NCI-H446 treated with DMSO at 0.1 percent for 48 hours (cell line): ENCODE data around the gene NSRP1.
"Not testable (repeated sequence)": the region's sequence is repeated elsewhere in the genome, so short reads cannot be mapped to it uniquely, and the experiment has no call there.

ENCODE experiments used
- DNase-seq: peaks from one replicate; lab custom pipeline; 2025; lab: John Stamatoyannopoulos, UW

NSRP1 gene

DNA sequence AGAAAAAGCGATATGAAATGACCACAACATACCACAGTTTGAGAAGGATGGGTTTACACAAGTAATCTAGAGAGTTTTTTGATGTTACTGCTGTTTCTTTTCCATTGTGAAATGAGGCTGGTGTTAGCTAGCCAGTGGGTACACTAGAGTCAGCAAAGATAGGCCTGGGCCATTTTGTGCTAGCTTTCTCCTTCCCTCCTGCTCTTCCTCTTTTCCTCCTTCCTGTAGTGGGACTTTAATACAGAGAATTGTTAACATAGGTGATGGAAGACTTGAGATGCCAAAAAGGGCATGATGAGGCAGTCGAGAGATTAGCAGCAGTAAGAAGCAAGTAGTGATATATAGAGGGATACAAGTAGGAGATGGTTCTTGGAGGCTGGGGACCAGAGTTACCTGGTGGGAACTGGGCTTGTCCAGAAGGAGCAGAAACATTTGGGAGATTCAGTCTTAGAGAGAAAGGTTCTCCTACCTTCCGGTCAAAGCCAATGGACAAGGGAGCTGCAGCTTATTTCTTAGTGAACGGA lies 7.7 kb downstream of the NSRP1 start:
- DNase-seq, result no peak

DNA sequence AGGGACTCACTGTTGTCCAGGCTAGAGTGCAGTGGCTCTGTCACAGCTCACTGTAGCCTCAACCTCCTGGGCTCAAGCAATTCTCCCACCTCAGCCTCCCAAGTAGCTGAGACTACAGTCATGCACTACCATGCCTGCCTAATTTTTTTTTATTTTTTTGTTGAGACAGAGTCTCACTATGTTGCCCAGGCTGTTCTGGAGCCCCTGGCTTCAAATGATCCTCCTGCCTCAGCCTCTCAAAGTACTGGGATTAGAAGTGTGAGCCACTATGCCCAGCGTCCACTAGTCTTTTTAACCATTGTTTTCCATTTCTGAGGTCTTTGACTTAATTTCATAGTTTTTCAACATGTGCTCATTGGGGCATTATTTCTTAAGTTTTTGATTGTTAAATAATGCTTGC lies 13.5 kb downstream of the NSRP1 start:
- no peak for DNase-seq

DNA sequence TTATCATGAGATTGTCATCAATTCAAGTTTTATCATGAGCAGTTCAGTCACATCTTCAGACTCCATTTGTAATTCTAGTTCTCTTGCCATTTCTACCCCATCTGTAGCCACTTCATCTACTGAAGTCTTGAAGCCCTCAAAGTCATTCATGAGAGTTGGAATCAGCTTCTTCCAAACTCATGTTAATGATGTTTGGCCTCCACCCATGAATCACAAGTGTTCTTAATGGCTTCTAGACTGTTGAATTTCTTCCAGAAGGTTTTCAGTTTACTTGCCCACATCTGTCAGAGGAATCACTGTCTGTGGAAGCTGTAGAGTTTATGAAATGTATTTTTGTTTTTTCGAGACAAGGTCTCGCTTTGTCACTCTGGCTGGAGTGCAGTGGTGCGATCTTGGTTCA lies 16.0 kb downstream of the NSRP1 start:
- no peak for DNase-seq

DNA sequence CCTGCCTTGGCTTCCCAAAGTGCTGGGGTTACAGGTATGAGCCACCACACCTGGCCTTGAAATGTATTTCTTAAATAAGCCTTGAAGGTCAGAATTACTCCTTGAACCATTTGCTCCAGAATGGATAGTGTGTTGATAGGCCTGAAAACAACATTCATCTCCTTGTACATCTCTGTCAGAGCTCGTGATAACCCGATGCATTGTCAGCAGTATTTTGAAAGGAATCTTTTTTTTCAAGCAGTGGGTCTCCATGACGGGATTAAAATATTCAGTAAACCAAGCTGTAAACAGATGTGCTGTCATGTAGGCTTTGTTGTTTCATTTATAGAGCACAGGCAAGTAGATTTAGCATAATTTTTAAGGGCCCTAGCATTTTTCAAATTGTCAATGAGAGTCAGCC lies 16.6 kb downstream of the NSRP1 start:
- no peak for DNase-seq

DNA sequence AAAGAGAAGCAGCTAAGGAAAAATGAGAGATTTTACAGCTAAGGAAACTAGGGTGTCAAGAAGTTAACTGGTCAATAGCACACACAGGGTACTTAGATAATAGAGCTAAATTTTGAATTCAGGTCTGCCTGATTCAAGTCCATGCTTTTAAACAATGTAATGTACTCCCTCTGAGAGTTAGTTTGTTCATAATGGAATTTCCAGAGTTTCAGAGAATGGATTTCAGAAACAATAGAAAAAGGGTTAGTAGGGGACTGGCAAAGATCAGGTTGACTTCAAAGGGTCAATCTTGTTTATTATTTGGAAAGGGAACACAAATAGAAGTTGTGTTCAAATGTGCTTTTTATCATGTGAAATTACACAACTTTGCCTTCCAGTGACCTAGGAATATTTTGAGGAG lies 17.9 kb downstream of the NSRP1 start:
- DNase-seq, result no peak

DNA sequence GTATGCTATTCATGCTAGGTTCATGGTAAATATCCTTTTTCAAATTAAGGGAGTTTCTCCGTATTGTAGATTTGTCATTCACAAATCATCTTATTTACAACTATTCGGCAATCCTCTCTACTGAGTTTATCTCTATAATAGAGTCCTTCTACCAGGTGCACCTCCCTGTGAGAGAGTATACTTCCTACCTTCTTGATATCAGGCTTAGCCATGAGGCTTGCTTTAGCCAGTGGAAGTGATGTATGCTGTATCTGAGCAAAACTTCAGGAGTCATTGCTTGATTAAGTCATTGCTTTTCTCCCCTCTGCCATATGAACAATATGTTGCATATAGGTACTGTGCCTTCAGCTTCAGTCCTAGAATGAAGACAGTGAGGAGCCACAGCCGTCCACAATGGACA lies 20.5 kb downstream of the NSRP1 start:
- no peak for DNase-seq

DNA sequence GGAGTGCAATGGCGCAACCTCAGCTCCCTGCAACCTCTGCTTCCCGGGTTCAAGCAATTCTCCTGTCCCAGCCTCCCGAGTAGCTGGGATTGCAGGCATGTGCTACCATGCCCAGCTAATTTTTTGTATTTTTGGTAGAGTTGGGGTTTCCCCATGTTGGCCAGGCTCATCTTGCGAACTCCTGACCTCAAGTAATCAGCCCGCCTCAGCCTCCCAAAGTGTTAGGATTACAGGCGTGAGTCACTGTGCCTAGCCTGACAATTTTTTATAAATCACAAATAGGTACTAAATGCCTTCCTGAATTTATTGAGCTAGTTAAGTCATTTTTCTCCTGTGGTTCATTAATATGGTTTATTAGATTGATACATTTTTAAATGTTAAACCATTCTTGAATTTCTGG lies 31.2 kb downstream of the NSRP1 start:
- not testable (repeated sequence) for DNase-seq

DNA sequence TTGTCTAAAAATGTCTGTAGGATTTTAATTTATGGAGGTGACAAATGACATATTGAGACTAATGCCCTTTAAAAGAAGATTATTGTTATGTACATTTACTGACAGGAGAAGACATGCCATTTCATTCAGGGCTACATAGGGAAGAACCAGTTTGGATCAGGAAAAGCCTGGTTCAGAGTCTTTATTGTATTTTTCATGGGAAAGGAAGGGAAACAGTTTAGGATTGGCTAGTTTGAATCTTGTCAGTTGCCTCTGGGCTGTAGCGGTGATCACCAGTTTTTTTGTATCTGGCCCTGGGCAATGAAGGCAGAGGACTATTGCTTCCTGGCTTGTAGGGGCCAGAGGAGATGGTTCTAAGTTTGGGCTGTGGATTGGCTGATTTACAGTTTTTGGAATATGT lies 31.8 kb downstream of the NSRP1 start:
- DNase-seq, result no peak

DNA sequence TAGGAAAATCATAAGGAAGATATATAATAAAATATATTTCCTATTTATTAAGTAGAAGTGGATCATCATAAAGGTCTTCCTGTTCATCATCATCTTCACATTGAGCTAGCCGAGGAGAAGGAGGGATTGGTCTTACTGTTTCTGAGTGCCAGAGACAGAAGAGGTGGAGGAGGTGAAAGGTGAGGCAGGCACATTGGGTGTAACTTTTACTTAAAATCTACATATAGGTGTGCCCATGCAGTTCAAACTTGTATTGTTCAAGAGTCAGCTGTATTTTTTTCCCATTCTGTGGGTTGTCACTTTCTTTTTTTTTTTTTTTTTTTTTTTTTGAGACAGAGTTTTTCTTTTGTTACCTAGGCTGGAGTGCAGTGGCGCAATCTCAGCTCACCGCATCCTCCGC lies 34.9 kb downstream of the NSRP1 start:
- DNase-seq, result no peak

DNA sequence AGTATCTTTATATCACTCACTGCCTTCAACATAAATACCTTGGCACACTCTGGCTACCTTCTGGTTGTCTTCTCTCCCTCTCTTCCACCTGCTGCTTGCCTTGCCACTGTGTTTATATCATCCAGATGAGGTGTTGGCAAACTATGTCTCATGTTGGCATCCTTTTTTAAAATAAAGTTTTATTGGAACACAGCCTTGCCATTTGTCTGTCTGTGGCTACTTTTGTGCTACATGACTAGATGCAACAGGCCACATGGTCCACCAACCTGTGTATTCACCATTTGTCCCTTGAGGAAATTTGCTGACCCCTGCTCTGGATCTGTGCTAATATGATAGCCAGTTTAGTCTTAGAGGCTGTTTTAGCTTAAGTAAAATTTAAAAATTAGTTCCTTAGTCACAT lies 36.8 kb downstream of the NSRP1 start:
- DNase-seq, result no peak

DNA sequence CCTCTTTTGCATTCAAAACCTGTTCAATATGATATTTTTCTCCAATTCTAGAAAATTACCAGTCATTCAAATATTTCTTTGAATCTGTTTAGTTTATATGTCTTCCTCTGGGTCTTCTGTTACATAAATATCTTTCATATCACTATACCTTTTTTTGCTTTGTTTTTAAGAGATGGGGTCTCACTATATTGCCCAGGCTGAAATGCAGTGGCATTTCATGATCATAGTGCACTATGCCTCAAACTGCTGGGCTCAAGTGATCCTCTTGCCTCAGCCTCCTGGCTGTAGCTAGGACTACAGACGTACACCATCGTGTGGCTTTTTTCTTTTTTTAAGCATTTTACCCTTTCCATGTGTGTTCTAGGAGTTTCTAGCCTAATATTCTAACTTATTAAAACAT lies 38.8 kb downstream of the NSRP1 start:
- DNase-seq, result no peak

DNA sequence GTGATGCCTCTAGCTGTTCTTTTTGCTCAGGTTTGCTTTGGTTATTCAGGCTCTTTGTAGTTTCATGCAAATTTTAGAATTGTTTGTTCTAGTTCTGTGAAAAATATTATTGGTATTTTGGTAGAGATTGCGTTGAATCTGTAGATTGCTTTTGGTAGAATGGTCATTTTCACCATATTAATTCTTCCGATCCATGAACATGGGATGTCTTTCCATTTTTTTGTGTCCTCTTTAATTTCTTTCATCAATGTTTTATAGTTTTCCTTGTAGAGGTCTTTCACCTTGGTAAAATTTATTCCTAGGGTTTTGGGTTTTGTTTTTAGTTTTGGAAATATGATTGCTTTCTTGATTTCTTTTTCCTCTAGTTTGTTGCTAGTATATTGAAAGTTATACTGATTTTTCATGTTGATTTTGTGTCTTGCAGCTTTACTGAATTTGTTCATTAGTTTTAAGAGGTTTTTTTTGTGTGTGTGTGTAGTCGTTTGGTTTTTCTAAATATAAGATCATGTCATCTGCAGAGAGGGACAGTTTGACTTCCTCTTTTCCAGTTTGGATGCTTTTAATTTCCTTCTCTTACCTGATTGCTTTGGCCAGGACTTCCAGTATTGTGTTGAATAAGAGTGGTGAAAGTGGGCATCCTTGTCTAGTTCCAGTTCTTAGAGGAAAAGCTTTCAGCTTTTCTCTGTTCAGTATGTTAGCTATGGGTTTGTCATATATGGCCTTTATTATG lies 42.4 kb downstream of the NSRP1 start:
- no peak for DNase-seq

DNA sequence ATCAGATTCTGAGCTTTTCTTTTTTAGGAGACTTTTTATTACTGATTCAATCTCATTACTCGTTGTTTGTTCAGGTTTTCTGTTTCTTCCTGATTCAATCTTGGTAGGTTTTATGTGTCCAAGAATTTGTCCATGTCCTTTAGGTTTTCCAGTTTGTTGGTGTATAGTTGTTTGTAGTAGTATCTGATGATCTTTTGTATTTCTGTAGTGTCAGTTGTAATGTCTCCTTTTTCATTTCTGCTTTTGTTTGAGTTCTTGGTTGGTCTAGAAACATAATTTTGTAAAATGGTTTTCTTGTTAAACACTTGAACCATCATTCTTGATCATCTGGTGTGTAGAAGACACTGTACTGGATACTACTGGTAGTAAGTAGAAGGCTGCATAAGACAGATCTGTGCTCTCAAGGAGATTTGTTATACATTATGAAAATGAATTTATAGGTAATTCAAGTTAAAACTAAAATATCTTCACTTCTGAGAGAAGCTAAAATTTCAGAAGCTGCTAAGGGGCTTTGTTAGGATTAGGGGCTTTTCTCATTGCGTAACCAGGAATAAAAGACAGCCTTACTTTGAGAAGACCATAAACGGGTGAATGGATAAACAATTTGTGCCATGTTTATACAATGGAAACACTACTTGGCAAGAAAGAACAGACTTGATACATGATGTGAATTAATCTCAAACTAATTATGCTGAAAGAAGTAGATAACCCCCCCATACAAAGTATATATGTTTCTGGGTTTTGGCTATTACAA lies 44.0 kb downstream of the NSRP1 start:
- DNase-seq, result no peak

DNA sequence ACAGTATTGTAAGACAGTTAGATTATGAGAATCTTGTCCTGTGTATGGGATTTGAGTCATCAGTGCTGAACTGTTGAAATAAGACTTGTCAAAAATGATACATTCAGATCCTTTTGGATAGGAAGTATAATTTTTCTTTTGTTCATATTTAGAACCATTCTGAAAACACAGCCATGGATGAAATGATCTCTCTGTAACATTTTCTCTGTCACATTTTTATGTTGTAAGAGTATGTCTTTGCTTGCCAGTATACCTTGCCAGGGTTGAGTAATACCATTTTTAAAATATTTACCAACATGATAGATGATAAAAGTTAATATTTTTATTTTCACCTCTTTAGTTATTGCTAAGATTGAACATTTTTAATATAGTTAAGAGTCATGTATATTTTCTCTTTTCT lies 45.0 kb downstream of the NSRP1 start:
- DNase-seq, result no peak

DNA sequence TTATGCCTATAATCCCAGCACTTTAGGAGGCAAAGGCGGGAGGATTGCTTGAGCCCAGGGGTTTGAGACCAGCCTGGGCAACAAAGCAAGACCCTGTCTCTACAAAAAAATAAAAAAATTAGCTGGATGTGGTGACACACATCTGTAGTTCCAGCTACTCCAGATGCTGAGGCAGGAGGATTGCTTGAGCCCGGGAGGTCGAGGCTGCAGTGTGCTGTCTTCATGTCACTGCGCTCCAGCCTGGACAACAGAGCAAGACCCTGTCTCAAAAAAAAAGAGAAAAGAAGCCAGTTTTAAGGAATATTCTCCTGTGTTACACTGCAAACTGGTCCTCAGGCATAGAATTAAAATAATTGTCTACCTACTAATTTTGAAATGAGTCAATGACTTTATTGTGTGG lies 47.9 kb downstream of the NSRP1 start:
- DNase-seq, result no peak

DNA sequence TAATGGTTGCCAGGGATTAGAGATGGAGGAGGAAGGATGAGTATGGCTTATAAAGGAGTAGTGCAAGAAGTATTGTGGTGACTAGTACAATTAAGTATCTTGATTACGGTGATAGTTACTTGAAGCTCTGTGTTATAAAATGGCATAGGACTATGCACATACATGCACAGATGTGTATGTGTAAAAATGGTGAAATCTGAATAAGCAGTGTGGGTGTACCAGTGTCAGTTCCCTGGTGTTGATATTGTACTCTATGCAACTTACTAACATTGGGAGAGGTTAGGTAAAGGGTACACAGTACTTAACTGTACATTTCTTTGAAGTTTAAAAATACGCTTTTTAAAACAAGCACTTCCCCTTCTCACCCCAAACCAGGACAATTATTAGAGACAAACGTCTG lies 48.5 kb downstream of the NSRP1 start:
- no peak for DNase-seq

DNA sequence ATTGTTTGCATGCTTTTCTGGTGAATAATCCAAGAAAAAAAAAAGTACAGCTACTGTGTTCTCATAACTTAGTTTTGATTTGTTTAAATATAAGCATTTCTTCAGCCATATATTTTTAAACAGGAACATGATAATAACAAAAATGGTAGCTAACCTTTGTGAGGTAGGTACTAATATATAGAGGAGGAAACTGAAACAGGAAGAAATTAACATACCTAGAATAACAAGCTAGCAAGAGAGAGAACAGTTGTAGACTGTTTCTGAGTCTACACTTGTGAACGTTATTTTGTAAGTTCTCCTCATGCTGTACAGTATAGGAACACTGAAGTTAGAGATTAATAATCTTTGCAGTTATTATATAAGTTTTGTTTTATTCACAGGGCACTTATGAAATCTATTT lies 49.3 kb downstream of the NSRP1 start:
- no peak for DNase-seq

DNA sequence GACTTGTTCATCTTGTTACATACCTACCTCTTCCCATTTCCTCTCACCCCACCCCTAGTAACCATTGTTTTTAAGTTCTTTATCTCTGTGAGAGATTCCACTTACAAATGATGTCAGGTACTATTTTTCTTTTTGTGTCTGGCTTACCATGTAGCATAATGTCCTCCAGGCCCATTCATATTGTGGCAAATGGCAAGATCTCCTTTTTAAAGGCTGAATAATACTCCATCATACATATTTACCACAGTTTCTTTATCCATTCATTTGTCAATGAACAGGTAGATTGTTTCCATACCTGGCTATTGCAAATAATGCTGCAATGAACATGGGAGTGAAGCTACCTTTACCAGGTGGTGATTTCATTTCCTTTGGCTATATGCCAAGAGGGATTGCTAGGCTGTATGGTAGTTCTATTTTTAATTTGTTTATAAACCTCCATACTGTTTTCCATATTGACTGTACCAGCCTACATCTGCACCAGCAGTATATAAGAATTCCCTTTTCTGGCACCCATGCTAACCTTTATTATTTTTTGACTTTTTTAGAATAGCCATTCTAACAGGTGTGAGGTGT lies 53.9 kb downstream of the NSRP1 start:
- no peak for DNase-seq

DNA sequence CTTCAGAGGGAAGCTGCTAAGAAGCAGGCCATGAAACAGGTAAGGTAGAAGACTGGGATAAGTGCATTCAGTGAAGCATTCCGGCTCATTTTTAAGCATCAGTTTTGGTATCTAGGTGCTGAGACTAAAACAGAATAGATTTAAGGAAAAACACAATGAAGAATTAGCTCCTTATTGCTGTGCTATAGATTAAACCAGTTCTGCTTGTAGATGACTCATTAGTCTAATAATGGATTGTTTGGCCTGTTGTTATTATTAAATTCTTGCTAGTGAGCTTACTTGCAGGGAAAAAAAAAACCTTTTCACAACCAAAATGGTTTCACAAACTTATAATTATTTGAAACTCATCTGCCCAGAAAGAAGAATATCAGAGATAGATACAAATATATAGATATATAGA lies 55.9 kb downstream of the NSRP1 start:
- no peak for DNase-seq

DNA sequence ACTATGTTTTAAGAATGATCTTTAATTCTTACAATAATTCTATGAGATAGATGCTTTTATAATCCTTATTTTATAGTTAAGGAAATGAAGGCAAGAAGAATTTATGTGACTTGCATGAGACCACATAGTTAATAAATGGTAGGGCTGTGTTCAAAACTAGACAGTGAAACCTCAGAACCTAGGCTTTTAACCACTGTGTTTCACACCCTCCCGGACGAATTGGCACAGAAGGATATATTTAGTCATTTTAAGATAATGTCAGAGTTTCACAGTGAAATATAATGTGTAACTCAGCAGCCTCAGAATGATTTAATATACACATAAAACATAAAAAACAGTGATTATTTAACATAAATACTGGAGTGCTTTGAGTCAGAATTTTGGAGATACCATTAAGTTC lies 57.0 kb downstream of the NSRP1 start:
- DNase-seq, result no peak

DNA sequence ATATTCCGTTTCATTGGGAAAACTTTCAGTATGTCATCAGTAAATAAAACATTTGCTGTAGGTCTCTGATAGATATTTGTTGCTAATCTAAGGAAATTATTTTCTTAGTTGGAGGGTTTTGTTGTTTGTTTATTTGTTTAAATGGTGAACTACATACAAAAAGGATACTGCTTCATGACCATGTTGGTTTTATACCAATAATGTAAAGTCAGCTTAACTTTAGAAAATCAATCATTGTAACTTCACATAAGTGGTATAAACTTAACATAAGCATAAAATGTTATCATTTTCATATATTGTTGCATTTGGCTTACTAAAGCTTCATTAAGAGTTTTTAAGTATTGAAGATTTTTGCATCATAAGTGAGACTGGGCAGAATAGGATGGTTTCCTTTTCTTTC lies 57.9 kb downstream of the NSRP1 start:
- no peak for DNase-seq

DNA sequence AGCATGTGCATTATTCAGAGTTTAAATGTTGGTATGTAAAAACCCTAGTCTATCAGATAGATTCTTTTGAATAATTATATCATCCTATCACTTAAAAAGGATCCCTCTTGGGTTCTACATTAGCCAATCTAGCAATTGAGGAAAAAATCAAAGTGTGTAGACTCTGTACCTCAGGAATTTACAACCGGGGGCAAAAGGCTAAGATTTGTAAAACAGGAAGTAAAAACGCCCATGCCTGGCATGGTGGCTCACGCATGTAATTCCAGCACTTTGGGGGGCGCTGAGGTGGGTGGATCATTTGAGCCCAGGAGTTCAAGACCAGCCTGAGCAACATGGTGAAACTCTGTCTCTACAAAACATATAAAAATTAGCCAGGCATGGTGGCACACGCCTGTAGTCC lies 60.2 kb downstream of the NSRP1 start:
- no peak for DNase-seq

DNA sequence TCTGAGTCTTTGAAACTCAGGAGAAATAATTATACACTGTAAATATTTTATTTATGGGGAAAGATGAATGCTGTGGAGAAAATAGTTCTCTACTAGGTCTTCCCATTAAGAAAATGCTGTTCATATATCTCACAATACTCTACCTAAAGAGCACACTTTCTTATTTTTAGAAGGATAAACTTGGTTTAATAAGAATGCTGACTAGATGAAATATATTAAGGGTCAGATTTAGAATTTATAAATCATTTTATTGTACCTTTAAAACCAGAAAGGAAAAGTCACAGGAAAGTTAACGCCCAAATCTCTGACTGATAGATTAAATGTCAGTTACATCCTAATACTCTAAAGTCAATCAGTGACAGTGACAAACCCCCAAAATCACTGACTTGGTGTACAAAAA lies 70.1 kb downstream of the NSRP1 start:
- no peak for DNase-seq
